Glomerular visceral epithelial cell (primary cell): ENCODE data around the gene NRXN3.

Experiments
- DNase-seq: peaks from one replicate; pipeline ENCODE4 v3.0.0-alpha.2; 2016; ENCODE audit errors: extremely low spot score

The NRXN3 gene

DNA sequence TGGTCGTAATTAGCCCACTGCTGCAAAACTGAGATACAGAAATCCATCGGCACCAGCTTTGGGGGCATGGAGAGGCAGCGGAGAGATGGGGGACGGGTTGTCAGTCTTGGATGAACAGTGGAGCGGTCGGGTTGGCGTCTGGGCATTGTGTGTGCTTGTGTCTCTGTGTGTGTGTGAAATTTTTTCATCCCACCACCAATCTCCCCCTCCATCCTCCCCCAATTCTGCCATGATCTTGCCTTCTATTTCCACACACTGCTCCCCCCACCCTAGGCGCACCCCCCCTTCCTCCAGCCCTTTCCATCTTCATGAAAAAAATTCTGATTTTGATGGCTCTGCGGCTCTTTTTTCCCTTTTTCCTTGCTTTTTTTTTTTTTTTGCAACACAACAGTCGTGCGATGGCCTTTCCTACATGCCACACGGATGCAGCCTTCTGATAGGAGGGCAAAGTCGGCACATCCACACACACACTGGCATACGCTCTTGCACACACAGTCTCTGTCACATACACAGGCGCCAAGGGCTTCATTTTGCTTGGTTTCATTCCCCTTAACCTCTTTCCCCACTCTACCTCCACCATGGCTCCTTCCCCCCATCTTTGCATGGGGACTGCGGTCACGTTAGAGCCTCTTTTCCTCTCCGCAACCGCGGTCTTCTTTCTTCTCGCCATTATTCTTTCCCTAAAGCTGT, 3.3 kb downstream of the NRXN3 start:
- no peak for DNase-seq

DNA sequence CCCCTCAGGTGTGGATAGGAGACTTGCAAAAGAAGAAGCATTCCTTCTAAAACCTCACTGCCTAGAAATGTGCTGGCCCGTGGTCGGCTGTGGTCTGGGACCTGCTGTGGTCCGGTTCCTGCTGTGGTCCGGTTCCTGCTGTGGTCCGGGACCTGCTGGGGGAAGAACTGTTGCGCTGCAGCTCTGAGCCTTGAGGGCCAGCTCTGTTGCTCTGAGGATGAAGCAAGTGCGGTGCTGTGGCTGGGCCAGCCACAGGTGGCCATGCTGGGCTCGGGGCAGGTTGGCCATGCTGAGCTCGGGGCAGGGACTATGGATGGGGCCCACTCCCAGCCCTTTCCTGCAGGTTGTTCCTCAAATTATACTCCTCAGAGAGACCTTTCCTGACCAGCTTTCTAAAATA, 5.2 kb downstream of the NRXN3 start:
- no peak for DNase-seq

DNA sequence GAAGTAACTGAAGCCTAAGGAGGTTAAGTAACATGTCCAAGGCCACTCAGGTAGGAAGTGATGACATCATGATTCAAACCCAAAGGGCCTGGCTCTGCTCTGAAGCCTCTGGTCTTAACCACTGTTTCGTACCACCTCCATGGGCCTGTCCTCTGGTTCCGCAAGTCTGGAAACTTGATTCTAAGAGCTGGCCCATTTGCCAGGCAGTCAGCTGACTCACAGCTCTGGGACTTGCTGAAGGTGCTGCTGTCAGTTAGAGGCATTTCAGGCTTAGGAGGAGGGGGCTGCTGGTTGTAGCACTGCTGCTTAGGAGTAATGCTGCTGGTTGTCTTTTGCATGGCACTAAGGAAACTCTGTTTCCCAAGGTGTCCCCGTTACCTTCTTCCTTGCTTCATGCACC, 7.9 kb downstream of the NRXN3 start:
- no peak for DNase-seq

DNA sequence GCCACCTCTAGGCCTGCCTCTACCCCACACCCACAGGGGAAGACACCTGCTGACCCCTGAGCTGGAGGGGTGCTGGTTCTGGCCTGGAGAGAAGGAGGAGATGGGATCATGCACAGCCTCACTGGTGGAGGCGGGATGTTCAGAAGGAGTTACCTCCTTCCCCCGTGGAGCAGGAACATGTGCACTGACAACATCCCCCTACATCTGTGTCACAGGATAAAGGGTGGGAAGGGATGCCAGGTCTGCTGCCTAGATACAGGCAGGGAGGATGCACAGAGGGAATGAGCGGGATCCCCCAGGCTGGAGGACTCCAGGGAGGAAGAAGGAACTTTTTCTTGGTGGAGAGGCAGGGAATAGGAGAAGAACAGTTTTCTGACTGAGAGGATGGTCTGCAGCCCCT, 8.8 kb downstream of the NRXN3 start:
- DNase-seq, result no peak

DNA sequence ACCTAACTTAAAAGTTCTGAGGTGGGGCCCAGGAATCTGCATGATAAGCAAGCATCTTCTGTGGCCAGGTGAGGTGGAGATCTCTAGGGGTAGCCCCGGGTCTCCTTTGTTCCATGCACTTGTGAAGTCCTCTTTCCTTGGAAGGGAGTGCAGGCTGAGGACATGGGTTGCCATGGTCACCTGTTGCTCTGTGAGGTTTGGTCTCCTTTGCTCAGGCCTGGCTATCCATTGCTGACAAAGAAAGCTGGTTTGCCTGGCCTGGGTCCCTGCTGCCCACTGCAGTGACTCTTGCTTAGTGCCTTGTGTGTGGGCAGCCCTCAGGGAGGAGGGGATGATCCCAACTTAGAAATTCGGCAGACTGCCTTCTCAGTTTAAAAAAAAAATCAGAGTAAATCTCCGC, 11.1 kb downstream of the NRXN3 start:
- DNase-seq, result no peak

DNA sequence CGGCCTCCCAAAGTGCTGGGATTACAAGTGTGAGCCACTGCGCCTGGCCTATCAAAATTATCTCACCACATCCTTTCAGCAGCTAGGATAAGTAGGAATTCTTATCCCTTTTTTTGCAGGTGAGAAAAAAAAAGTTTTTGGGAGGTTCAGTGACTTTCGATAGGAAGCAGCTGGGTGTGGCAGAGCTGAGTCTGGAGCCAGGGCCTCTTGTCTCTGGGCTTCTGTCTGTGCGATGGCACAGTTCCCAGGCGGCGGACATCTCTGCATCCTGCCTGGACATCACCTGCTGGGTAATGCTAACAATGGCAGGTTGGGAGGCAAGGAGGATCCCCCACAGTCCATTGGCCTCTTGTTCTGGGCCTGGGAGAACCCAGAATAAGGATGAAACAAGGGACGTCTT, 12.5 kb downstream of the NRXN3 start:
- no peak for DNase-seq

DNA sequence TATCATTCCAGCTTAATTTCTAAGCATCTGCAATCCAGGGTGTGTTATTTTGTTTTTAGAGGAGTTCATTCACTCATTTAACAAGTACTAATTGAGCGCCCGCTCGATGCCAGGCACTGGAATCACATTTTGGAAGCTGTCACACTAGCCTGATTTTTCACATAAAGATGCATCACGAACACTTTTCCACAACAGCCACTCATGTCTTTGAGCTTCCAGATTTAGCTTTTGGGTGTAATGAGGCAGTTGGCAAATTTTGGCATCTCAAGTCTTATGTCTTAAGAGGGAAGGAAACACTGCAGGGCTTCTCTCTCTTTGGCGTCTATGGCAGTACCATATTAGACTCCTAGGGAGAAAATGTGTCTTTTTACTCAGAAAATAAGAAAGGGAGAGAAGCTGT, 14.0 kb downstream of the NRXN3 start:
- DNase-seq, result no peak

DNA sequence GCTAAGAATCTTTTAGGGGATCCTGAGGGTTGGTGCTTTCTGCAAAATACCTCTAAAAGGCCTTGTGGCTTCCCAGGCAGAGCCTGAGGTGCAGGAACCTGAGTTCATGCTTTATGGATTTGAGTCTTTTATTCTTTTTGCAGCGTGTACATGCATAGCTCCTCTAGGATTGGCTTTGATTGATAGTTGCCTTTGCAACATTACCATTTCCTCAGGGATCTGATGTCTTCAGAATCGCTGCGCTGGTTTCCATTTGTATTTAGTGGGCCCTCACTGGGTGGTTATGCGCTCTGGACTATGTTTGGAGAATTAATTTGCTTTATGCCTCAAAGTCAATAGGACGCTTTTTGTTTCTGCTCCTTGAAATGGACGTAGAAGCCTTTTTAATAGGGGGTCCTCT, 16.1 kb downstream of the NRXN3 start:
- no peak for DNase-seq

DNA sequence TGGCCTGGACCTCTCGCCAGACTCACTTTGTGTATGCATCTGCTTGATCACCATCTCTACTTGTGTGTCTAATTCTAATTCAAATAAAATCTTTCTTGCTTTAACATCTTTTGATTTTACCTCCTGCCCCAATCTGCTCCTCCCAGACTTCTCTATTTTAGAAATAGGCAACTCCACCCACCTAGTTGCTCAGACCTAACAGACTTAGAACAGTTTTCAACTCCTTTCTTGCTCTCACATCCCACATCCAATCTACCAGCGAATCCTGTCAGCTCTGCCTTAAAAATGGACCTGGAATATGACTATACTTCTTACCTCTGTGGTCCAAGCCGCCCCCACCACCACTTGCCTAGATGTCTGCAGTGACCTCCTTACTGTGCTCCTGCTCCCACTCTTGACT, 18.7 kb downstream of the NRXN3 start:
- DNase-seq, result no peak

DNA sequence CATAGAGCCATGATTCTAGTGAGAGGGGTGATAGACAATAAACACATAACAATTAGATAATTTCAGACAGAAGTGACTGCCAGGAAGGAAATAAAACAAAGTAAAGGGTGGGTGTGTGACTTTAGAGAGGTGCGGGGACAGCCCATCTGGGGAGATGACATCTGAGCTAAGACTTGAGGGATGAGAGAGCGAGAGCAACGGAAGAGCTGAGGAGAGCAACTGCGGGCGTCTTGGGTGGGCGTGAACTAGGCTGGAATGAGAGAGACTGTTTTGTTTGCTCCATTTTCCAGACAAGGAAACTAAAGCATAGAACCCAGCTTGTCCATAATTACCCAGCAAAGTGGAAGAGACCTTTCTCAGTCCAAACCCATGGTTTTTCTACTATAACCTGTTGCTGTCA, 25.3 kb downstream of the NRXN3 start:
- no peak for DNase-seq

DNA sequence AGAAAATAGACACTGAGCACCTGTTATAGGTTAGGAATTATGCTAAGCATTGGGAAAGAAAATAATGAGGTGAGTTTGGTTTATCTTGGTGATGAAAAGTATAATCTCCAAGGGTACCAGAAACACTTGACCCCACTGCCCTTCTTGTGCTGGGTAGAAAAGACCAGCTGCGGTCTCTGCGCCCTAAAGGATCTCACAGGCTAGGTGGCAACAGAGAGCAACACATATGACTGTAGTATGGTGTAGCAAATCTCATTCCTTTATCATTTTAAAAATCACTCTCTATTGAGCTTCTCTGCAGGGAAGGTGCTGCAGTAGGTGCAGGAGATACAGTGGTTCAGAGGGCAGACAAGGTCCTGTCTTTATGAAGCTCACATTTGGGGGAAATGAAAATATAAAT, 26.1 kb downstream of the NRXN3 start:
- DNase-seq, result no peak

DNA sequence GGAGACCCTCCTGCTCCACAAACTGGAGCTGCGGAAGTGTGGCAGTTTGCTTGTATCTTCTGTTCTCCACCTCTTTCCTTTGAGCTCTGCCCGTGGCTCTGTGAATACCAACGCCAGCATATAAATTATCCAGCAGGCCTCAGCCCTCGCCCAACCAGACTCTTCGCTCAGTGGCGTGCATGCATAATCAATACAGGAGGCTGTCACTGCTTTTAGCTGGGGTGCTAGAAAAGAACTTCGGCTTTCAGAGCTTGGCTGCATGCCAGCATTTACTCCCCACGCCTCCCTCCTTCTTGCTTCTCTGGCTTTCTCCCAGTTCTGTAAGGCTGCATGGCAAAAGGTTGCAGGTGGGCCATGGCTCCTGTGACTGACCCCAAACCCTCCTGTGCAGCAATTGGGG, 26.9 kb downstream of the NRXN3 start:
- DNase-seq, result no peak

DNA sequence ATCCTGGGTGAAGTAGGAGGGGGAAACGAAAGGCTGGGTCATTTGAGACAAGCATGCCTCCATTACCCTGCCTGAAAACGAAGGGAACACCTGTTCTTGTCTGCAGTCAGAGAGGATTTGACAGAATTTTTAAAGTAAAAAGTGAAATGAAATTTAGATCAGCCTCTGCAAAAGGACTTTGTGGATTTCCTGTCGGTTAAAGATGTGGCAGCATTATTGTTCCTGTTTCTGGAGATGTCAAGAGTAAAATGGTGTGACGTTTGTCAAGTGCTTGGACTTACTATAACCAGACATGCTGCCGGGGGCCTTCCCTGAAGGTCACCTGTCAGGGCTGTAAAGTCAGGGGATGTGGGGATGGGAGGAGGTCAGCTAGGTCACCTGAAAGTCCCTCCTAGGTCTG, 32.0 kb downstream of the NRXN3 start:
- DNase-seq, result no peak

DNA sequence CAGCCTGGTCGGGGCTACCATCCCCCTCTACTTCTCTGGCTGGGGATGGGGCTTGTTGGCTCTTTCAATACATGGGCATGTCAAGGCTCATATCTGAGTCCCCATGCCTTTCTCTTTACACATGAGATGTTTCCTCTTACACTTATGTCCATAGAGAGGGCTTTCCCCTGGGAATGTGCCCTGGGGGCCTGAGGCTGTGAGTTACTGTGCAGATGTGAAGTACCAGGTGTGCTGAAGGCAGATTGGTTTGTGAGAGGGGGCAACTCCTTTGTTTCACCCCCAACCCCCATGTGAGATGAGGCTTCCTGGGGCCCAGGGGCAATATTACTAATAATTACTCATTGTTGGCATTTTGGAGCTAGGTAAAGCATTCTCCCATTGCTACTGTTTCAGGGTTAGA, 32.8 kb downstream of the NRXN3 start:
- DNase-seq, result no peak

DNA sequence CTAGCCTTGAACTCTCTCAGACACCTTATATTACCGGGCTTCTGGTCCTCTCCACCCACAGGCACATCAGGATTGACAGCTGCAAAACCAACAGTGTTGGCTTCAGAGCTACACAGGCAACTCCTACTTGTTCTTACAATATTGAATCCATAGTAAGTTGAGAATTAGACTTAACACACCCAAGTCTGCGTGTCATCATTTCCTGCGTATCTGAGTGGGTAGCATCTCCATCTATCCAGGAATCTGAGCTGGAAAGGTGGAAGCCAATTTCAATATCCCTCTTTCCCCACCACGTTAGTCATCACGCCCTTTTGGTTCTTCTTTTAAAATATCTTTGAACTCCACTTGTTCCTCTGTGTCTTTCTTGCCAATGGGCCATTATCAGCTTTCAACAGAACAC, 37.2 kb downstream of the NRXN3 start:
- DNase-seq, result no peak

DNA sequence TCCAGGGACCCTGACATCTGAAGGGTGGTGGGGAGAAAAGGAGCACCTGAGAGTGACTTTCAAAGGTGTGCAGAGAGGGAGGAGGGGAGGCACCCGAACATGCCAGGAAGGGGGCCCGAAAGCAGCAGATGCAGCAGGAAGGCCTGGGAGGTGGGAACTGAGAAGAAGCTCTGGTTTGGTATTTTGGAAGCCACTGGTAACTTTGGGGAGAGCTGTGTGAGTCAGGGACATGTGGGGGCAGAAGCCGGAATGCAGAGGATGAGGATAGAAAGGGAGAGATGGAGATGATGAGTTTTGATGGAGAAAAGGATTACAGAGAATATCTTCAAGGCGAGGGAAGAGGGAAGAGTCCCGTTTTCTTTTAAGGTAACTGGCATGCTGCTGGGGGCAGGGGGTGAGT, 50.1 kb downstream of the NRXN3 start:
- DNase-seq, result no peak

DNA sequence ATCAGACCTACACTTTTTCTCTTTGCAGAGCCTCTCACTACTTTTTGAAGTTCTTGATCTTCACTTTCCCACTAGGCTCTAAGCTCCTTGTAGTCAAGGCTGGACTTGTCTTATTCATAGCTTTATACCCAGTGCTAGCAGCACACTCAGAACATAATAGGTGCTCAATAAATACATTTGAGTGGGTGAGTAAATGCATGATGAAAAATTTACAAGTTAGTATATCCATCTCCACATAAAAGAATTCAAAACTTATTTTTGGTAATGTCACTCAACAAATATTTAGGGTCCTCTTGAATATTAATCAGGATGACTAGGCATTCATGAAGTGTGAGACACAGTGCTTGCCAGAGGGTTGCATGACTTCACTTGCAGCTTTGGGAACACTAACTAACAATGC, 52.6 kb downstream of the NRXN3 start:
- no peak for DNase-seq

DNA sequence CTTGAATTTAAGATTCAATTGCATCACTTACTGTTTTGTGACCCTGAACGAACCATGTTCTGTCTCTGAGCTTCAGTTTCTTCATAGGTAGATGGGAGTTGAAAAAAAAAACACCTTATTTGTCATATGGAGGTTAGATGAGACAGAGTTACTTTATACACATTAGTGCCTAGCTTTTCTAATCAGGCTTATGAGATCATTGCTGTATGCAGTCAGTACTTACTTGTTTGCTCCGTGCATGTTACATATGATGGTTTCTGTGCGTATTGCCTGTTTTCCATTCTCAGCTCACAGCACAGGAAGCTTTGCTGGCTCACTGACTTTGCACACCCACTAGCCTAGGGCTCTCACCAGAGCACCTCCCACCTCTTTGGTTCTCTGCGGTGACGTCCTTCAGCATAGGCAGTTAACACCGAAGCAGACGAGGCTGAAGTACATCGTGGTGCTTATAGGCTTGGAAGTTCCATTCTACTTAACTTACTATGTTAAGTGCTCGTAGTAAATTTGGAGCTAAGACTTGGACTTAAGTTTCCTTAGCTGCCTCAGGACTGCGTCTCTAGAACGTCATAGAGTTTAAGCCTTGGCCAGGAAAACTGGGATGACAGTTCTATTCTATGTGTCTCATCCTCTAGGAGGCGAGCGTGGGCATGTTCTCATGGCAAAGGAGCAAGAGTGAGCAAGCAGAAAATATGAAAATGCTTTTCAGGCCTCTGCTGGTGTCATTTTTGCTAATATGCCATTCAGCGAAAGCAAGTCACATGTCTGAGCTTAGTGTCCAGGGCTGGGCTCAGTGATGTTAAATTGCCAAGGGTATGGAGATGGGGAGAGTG, 57.3 kb downstream of the NRXN3 start:
- DNase-seq, result no peak

DNA sequence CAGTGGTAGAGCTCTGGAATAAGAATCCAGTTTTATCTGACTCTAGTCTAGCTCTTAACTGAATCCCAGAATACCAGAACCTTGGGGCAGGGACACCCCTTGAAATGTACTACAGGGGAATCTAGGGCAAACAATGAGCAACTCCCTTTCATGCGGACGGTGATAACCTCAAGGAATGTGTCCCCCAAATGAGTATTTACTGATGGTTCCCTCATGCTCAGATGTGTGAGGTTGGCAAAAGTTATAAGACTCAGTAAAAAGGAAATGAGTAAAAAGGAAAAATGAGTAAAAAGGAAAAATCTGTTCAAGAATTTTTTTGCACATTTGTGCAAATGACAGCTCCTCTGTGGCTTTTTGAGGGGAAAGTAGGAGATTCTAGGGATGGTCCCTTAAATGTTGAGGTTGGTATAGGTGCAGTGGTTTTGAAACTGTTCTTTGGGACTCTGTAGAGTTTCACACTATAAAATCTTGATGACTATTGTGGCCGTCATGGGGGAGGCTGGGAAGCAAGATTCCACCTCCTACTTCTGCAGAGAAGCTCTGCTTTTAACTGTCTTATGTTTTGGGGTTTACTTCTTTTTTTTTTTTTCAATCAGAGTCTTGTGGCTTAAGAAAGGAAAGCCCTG, 58.6 kb downstream of the NRXN3 start:
- no peak for DNase-seq

DNA sequence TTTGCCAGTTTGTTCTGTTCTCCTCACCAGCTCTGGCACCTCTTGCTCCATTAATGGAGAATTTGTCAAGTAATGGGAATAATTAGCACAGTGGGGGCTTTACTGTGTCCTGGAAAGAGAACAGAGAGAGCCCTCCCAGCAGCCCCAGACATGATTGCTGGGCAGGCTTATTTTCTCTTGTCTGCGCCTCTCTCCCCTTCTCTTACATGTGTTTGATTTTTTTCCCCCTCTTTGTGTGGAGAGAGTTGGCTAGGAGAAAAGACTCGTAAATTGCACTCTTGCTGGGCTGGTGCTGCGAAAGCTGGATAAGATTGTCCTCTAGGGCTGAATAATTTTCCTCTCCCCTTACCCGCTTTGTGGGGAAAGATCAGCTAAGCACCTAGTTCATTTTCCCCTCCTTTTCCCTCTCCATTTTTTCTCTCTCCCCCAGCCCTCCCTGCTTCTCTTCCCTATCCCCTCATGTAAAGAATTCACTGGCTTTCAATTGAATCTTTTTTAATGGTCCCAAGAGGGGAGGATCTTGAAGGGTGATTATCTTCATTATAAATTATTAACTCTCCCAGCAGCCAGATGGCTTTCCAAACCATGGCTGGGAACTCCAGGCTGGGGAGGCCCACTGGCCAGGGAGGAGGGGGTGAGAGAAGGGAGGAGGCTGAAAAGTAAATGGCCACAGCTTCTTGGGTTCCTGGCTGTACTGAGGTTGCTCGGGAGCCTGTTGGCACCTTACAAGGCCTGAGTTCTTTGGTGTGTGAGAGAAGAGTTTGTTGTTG, 62.2 kb downstream of the NRXN3 start:
- no peak for DNase-seq

DNA sequence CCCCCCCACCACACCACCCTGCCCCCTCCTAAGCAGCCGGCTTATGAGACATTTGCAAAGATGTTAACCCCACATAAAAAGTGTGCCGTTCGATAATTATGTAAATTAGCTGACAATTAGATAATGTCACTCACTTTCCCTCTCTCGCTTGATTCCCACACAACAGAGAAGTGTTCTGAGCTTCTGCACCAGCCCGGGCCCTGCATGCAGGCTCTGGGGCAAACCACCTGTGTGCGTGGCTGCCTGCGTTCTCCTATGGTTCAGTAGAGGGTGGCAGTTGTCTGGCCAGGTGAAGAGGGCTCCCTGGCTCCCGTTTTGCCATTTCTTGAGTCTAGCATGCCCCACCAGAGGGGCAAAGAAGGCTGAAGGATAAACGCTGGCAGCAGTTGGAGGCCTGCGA, 68.0 kb downstream of the NRXN3 start:
- DNase-seq, result no peak

DNA sequence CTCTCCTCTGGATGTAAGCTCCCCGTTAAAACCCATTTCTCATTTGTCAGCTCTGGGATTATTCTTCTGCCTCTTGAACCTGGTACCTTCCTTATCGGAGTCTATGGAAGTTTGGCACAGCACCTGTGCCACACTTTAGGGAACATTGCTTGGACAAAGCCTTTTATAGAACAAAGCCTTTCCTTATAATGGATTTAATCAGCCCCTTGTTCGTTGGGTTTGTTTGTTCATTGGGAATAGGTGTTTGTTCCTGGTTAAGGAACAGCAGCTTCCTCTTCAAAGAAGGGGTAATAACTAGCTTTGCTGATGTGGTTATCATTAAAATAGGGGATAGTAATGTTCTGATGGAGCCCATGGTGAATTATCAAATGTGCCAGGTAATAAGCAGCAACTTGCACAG, 70.4 kb downstream of the NRXN3 start:
- DNase-seq, result no peak
